ENCODE measurements around the gene PPIB.
"Not testable (repeated sequence)": the region's sequence is repeated elsewhere in the genome, so short reads cannot be mapped to it uniquely, and the experiment has no call there.

Gene PPIB

GRCh38 chr15:64137226-64137833 lies 25.5 kb downstream of the PPIB start:
- DNase-seq: no peak

DNA sequence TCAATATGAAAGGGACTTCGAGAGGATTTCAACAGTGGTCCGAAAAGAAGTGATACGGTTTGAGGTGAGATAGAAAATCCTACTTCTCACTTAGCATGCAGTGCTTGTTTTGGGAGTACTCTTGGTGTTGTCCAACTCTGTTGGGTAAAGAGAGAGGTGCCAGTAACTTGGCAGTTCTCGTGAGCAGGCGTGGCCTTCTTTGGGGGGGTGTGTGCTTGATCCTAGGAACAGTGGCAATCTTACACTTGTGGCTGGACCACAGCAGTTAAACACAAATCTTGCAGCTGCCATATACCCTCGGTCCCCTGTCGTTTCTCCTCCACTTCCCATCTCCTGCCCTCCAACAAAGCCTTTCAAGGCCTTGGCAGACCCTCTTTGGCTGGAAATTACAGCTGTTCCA lies 26.5 kb downstream of the PPIB start:
- DNase-seq: no peak

DNA sequence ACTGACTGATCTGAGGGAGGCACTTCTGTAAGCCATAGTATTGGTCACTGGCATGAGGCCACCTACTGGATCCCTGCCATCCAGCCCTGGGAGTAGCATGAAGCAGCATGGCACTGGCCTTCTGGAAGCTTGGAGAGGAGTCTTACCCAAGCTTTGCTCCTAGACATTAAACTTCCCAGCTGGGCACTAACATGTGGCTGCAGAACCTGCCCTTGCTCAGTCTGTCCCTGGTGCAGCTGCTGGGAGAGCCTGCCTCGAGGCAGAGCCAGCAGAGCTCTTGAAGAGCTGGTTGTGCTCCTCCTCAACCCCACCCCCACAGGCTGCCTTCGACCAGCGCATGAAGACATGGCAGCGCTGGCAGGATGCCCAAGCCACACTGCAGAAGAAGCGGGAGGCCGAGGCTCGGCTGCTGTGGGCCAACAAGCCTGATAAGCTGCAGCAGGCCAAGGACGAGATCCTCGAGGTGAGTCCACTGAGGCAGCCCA lies 28.4 kb downstream of the PPIB start:
- no peak for DNase-seq

DNA sequence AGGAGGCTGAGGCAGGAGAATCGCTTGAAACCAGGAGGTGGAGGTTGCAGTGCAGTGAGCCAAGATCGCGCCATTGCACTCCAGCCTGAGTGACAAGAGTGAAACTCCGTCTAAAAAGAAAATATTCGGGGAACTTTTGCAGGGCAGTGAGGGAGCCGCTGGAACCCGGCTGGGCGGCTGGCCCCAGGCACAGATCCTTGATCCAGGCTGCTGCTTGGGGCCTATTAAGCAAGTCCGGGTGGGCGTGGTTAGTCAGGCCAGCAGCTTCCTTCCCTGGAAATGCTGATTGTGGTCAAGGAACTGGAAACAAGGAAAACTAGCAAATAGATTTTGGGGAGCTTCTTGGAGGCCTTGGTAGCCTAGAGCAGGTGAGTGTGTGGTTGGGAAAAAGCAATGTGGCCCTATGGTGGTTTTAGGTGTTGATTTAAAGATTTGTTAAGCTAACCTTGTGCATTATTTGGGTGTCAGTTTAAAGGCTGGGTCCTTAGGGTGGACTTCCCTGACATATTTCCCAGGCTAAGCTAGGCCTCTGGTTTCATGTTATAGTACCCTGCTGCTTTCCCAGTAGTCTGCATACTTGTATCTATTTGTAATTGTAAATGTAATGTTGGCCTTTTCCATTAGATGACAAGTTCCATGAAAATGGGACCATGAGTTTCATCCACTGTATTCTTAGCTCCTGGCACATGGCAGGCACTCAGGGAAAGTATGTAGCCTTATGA lies 29.0 kb downstream of the PPIB start:
- DNase-seq: no peak

DNA sequence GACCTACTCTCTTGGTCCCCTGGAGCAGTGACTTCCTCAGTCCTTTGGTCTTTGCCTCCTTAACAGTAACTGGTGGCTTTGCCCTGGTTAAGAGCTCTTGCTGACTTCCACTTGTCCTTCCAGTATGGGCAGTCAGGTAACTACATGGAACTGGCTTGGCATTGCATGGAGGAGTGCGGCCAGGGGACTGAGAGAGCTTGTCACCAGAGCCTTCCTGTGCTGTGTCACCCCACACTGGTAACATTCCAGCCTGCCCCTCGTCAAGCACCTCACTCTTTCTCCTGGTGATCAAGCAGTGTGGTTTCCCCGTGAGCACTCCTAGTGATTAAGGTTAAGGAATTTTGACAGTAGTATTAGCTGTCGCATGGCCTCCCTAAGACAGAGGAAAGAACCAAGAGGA lies 30.6 kb downstream of the PPIB start:
- DNase-seq: no peak

- no peak for DNase-seq
Observed at GRCh38 chr15:64131547-64131946, 31.3 kb downstream of the PPIB start.

DNA sequence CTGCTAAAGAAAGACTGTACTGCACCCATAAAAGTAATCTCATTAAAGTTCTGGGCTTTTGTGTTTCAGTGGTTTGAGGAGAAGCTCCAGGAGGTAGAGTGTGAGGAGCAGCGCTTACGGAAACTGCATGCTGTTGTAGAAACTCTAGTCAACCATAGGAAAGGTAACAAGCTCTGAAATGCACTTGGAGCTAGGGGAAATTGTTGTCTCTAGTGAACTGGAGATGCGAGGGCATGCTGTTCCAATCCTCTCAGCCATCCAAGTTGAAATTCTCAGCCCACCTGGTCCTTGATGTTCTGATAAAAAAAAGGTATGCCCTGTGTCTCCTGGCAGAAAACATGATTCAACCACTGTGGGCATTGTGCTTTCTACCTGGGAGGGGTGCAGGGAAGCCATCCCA lies 32.7 kb downstream of the PPIB start:
- no peak for DNase-seq

DNA sequence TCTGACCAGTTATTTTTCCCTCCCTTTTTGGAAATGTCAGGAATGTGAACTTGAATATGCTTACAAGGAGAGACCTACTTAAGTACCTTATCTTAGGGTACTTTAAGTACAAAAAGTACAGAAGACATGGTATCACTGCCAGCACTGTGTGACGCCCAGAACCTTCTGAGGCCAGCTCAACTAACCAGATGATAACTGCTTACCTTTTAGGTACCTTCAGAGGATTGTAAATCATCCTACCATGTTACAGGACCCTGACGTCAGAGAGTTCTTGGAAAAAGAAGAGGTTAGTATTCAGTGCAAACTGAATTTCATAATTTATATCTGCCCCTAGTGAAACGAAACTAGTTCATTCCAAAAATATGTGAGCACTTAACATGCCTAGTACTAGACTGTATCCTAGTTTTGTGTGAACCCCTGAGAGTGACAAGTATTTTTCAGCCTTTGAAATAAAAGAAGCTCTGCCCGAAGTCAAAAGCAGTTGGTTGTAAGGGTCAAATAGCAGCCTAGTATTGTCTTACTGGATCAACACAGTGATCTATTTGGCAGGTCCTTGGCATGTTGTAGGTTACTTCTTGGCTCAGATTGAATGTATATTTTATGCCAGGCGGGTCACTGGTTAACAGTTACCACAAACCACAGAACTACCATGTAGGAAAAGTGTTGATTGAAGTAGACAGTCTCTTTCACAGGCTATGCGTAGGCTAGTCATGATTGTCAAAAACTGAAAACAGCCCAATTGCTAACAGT lies 35.1 kb downstream of the PPIB start:
- DNase-seq: no peak

- no peak for DNase-seq
Observed at GRCh38 chr15:64125978-64126377, 36.8 kb downstream of the PPIB start.

DNA sequence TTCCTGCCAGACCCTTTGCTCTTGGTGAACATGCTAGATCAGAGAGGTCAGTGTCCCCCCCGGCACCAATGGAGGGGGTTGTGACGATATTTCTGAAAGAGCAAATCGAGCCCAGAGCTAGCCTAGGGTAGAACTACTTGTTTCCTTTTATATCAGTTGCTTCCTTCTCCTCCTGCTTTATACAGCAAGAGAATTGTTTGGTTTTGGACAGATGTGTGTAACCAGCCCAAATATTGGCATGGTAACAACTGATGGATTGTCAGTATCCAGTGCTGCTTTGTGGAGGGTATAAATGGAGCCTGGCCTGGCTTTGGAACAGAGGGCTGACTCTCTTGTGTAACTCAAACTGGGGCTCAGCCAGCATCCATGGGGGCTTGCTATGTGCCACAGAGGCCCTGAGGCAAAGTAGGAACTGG lies 39.9 kb downstream of the PPIB start:
- DNase-seq: no peak

- no peak for DNase-seq
Observed at GRCh38 chr15:64122444-64122843, 40.4 kb downstream of the PPIB start.

GRCh38 chr15:64121614-64122013 lies 41.2 kb downstream of the PPIB start:
- no peak for DNase-seq

GRCh38 chr15:64120322-64120721 lies 42.5 kb downstream of the PPIB start:
- not testable (repeated sequence) for DNase-seq

GRCh38 chr15:64117759-64118487 lies 44.9 kb downstream of the PPIB start:
- DNase-seq: no peak

DNA sequence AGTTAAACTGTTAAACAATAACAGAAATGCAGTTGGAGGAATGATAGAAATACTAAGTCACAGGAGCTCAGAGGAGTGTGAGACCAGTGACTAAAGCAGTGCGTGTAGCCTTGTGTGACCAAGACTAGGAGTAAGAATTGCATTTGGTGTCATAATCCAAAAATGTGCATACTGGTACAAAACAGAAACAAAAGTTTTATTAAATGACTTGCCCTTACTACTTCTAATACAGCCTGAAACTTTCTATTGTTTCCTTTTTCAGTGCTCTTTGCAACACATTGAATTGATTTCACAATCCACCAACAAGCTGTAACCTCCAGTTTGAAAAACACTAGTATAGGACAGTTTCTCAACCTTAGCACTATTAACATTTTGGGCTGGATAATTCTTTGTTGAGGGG lies 49.9 kb downstream of the PPIB start:
- no peak for DNase-seq

DNA sequence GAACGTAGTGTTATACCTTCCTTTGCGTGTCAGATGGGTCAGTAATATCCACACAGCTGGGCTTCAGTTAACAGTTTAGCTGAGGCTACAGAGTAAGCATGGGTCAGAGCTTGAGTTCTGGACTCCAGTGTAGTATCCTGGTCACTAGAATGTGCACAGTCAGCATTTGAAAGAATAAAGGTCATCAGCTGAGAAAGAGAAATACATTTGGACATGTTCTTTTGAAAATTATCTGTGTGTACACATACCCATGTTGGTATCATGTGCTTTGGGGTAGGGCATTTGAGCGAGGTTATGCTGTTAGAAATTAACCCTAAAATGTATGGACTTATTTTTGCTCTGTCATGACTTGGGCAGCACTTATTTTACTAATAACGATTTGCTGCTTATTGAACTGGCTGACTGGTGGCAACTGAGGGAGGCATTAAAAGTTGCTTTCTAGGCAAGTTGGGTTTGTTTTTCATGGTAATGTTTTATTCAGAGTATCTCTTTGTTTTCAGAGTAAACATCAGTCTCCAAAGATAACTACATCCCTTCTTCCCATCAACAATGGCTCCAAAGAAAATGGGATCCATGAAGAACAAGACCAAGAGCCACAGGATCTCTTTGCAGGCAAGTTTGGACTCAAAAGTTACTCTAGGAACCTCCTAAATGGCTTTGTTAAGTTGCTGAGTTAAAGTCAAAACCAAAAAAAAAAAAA lies 50.6 kb downstream of the PPIB start:
- DNase-seq: no peak

DNA sequence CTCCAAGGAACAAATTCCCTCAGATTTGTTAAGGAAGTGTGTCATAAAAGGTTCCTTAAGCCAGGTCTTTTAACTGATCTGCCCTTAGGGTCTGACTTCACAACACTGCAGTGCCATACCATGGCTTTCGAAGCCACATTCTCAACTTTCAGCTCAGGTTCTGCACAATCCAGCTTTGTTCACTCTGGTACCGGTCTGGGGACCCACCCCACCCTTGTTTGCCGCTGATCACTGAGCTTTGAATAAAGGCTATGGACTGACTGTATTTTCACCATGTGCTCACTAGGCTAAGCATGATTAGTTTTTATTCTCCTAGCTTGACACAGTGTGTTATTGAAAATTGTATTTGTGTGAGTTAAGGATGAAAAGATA lies 51.2 kb downstream of the PPIB start:
- no peak for DNase-seq

DNA sequence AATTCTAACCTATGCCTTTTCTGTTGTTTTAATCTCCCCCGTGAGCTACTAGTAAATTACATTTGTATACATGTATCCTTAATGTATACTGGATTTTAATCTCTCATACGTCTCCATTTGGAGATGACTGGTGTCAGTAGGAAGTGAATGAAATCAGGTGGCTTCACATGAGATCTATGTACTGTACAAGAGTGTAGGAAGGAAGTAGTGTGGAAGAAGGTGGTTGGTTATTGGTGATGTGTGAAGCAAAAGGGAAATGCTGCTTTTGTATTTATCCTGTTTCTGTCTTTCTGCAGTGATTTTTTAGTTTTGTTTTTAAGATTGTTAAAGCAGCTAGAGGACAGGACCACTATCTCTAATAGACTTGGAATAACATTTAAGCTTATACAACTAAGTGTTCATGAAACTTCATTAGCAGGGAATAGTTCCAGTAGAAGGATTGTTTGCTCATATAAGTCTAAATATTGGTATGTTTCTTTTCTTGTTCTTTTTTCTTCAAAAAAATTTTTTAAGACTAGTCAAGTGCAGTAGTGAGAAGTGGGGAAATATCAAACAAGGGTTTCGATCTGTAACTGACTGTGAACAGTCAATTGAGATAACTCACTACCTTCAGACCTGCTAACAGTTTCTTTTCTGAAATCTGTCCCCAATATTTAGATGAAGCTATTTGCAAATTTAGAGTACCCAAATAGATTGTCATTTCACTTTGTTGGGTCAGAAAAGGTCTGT lies 51.7 kb downstream of the PPIB start:
- DNase-seq: no peak

- not testable (repeated sequence) for DNase-seq
Observed at GRCh38 chr15:64110108-64110701, 52.6 kb downstream of the PPIB start.

DNA sequence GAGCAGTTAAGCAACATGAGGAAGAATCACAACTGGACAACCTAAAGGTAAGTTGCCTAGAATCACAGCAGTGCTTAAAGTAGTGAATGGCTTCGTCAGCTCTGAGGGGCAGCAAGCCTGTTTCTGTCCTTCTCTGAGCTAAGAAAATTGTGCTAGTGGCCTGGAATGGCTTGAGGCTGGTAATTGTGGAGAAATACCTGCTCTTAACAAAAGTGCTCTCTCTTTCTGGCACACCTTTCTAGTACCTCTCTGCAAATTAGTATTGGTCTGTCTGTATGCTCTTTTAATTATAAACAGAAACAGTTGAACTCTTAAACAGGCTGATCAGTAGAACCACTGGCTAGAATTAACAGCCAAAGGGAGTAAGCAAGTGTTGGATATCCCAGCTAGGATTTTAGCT lies 55.5 kb downstream of the PPIB start:
- DNase-seq: no peak

Measured in COR-L47 (cell line).